Left cardiac atrium (tissue), 2 donors: ENCODE data around the gene CYB5R2. TPM values are rescaled to one million over a fixed set of nuclear protein-coding genes. Genes with fewer than 3 reads are reported as not detected.

Experiments
- total RNA-seq, 2 donors: library from RNA; stranded (reverse); fragmentation: NEBNext Ultra II Directional; extraction: Animal tissue kit (Norgen Biotek cat#: 25700); gene quantifications; one replicate each; pipeline ENCODE4 v1.2.1, GENCODE V29; 2021
- donor health status: DM: no; HTN: yes; CAD: no; lungs with severe emphysema.
- donor health status: DM: yes; HTN: yes; CAD: no.

CYB5R2 gene
- total RNA-seq, 2 donors from 2014 or later: 3.3 to 3.7 TPM

Other genes with a start within 250 kb of the CYB5R2 start
- gene OLFML1, start 188.0 kb downstream of the CYB5R2 start, total RNA-seq: 10 to 100 TPM in 1 of 2 donors, 1 to 10 TPM in 1; 6.7 to 16.5 TPM
- 10 to 100 TPM; 16.3 to 25.5 TPM for gene PPFIBP2, start 159.5 kb downstream of the CYB5R2 start, total RNA-seq
- not detected for gene OVCH2, start 33.0 kb upstream of the CYB5R2 start, total RNA-seq
- gene OR5P2, start 123.4 kb upstream of the CYB5R2 start, total RNA-seq: not detected
- gene OR5P3, start 157.3 kb upstream of the CYB5R2 start, total RNA-seq: not detected